Fibroblast of mammary gland (primary cell): ENCODE measurements around the gene AKAP6.

Experiments
- DNase-seq: peaks from one replicate; pipeline ENCODE4 v3.0.0-alpha.2; 2010; ENCODE audit warnings: low read depth
- H3K4me3 ChIP-seq: 2 replicates; pipeline ENCODE4 v1.5.1; 2011; ENCODE audit warnings: low read depth, mild to moderate bottlenecking, low read length, moderate library complexity; ENCODE audit not compliant: control insufficient read depth
- CTCF ChIP-seq: conservative IDR thresholded peaks from 2 replicates; pipeline ENCODE4 v1.5.1; 2011; ENCODE audit warnings: low read depth, low read length, inconsistent platforms; ENCODE audit not compliant: control insufficient read depth, insufficient read depth

The AKAP6 gene

GRCh38 chr14:32821964-32822653 is 493.0 kb downstream of the AKAP6 start:
- no peak overlapping the region for H3K4me3 ChIP-seq
- no peak for TF ChIP-seq CTCF
- no peak for DNase-seq

GRCh38 chr14:32823706-32824105 is 494.6 kb downstream of the AKAP6 start:
- no peak overlapping the region for H3K4me3 ChIP-seq
- DNase-seq, result no peak
- no peak for TF ChIP-seq CTCF

- no peak overlapping the region for H3K4me3 ChIP-seq
- DNase-seq, result no peak
- TF ChIP-seq CTCF, result no peak
Observed at GRCh38 chr14:32824195-32824594, 495.1 kb downstream of the AKAP6 start.

- no peak for DNase-seq
- H3K4me3 ChIP-seq, result no peak overlapping the region
- no peak for TF ChIP-seq CTCF
Observed at GRCh38 chr14:32825058-32825457, 496.0 kb downstream of the AKAP6 start.

GRCh38 chr14:32826404-32827082 is 497.4 kb downstream of the AKAP6 start:
- DNase-seq, result peak; percentile 49
- TF ChIP-seq CTCF, result peak; percentile 27
- H3K4me3 ChIP-seq, result no peak overlapping the region

- no peak for DNase-seq
- no peak overlapping the region for H3K4me3 ChIP-seq
- TF ChIP-seq CTCF, result no peak
Observed at GRCh38 chr14:32827514-32827913, 498.4 kb downstream of the AKAP6 start.
